ENCODE results near the gene CSMD2. TPM values are rescaled to one million over a fixed set of nuclear protein-coding genes. Genes with fewer than 3 reads are reported as not detected.

The CSMD2 gene
- total RNA-seq, 8 experiments from 2014 or later, result 0.32 to 50.0 (median 1.2) TPM

GRCh38 chr1:33972676-33973395 lies 192.2 kb downstream of the CSMD2 start:
- WGBS, 10 experiments, result 17 to 88% (median 66%) methylated on average over 1 to 9 of the region's 10 CpGs; no CpG with 5 or more reads in 2 of the 10 experiments
- Histone ChIP-seq H3K27ac (no peak overlapping the region), H3K4me3 (no peak overlapping the region), H3K4me1 (replicated peaks in 1 of 2) (peaks cover 0 to 21% of the 10 kb centered on the region in 2 donors)
- in situ Hi-C loops (cut with MboI; ENCODE audit: low pct_unique_long_range_greater_than_20kb in 2 of 9, low sequenced_read_pairs in 9 of 9, unreplicated experiment in 9 of 9), result no loop called here
- ATAC-seq (replicated peaks in 6 of 8), result peak in 1 of 8 experiments; percentile 48

GRCh38 chr1:33971913-33972312 lies 193.1 kb downstream of the CSMD2 start:
- H3K27ac ChIP-seq, result no peak overlapping the region
- ATAC-seq (replicated peaks in 6 of 8), result peak in 3 of 8 experiments; percentile 35 to 46 (median 46)
- WGBS, 10 experiments, result 70 to 88% (median 78%) methylated on average over 3 to 7 of the region's 7 CpGs; no CpG with 5 or more reads in 5 of the 10 experiments
- H3K4me1 ChIP-seq (replicated peaks in 1 of 2), result peaks cover 0 to 21% of the 10 kb centered on the region in 2 donors
- in situ Hi-C loops (cut with MboI; ENCODE audit: low pct_unique_long_range_greater_than_20kb in 2 of 9, low sequenced_read_pairs in 9 of 9, unreplicated experiment in 9 of 9), result no loop called here
- H3K4me3 ChIP-seq, result no peak overlapping the region

- Histone ChIP-seq H3K4me3 (no peak overlapping the region), H3K27ac (no peak overlapping the region), H3K4me1 (replicated peaks in 1 of 2) (peaks cover 0 to 21% of the 10 kb centered on the region in 2 donors)
- in situ Hi-C loops (cut with MboI; ENCODE audit: low pct_unique_long_range_greater_than_20kb in 2 of 9, low sequenced_read_pairs in 9 of 9, unreplicated experiment in 9 of 9), result no loop called here
- WGBS, 10 experiments, result 30 to 100% (median 84%) methylated on average over 1 to 8 of the region's 17 CpGs; no CpG with 5 or more reads in 1 of the 10 experiments
- peak in 4 of 8 experiments; percentile 10 to 28 (median 22) for ATAC-seq (replicated peaks in 6 of 8)
Measured at GRCh38 chr1:33971018-33971710, 193.9 kb downstream of the CSMD2 start.

- in situ Hi-C loops (cut with MboI; ENCODE audit: low pct_unique_long_range_greater_than_20kb in 2 of 9, low sequenced_read_pairs in 9 of 9, unreplicated experiment in 9 of 9), result no loop called here
- WGBS, 10 experiments, result 65 to 93% (median 77%) methylated on average over 2 to 4 of the region's 5 CpGs; no CpG with 5 or more reads in 6 of the 10 experiments
- ATAC-seq (replicated peaks in 6 of 8), result no peak
- Histone ChIP-seq H3K4me3 (no peak overlapping the region), H3K4me1 (replicated peaks in 1 of 2) (peaks cover 0 to 21% of the 10 kb centered on the region in 2 donors), H3K27ac (no peak overlapping the region)
Measured at GRCh38 chr1:33970148-33970825, 194.7 kb downstream of the CSMD2 start.

- 18 to 93% (median 61%) methylated on average over 2 to 12 of the region's 12 CpGs; no CpG with 5 or more reads in 1 of the 10 experiments for WGBS, 10 experiments
- ATAC-seq (replicated peaks in 6 of 8), result peak in 5 of 8 experiments; percentile 56 to 89 (median 77)
- in situ Hi-C loops (cut with MboI; ENCODE audit: low pct_unique_long_range_greater_than_20kb in 2 of 9, low sequenced_read_pairs in 9 of 9, unreplicated experiment in 9 of 9), result no loop called here
- H3K27ac ChIP-seq, result no peak overlapping the region
- no peak overlapping the region for H3K4me3 ChIP-seq
- H3K4me1 ChIP-seq (replicated peaks in 1 of 2), result peaks cover 0 to 6% of the 10 kb centered on the region in 2 donors
Measured at GRCh38 chr1:33966346-33967141, 198.5 kb downstream of the CSMD2 start.

DNA sequence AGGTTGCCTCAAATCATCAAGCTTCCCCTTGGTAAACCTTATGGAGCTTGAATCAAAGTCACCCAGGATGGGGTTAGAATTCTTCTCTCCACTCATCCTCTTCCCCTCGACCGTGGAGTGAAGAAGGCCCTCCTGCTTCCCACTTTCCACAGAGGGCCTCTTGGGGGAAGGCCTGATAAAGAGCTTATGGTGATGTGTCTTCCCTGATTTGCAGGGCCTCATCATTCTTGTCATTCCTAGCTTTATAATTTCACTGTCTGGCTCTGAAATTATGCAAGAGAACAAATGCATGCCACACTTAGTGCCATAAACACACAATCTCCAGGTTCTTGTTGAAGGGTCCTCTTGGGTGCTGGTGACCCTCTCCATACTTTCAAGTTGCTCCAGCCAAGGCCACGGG lies 199.9 kb downstream of the CSMD2 start:
- WGBS, 10 experiments, result 66 to 100% (median 80%) methylated on average over 1 to 3 of the region's 3 CpGs; no CpG with 5 or more reads in 3 of the 10 experiments
- no peak overlapping the region for H3K4me3 ChIP-seq
- H3K4me1 ChIP-seq (replicated peaks in 1 of 2), result no peaks in the 10 kb centered on the region
- in situ Hi-C loops (cut with MboI; ENCODE audit: low pct_unique_long_range_greater_than_20kb in 2 of 9, low sequenced_read_pairs in 9 of 9, unreplicated experiment in 9 of 9), result no loop called here
- no peak for ATAC-seq (replicated peaks in 6 of 8)
- H3K27ac ChIP-seq, result no peak overlapping the region

DNA sequence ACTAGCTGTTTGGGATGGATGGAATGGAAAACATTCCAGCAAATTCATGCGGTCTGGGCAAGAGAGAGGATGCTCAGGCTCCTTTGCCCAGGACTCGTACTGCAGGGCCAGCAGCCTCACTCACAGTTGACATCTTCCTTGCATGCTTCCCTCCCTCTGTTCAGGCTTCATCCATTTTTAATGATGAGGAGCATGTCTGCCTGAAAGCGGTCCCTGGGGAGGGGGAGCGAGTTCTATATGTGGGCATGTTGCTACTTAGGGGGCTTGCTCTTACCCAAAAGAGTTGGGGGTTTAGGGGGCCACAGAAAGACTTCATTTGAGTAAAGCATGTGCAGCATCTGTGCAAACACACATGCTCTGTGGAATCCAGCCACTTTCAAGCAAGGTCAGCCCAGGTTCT lies 203.0 kb downstream of the CSMD2 start:
- no peak for ATAC-seq (replicated peaks in 6 of 8)
- WGBS, 10 experiments, result 80 to 95% (median 90%) methylated on average over 1 to 4 of the region's 4 CpGs; no CpG with 5 or more reads in 5 of the 10 experiments
- in situ Hi-C loops (cut with MboI; ENCODE audit: low pct_unique_long_range_greater_than_20kb in 2 of 9, low sequenced_read_pairs in 9 of 9, unreplicated experiment in 9 of 9), result no loop called here
- Histone ChIP-seq H3K4me3 (no peak overlapping the region), H3K4me1 (replicated peaks in 1 of 2) (no peaks in the 10 kb centered on the region), H3K27ac (no peak overlapping the region)

- in situ Hi-C loops (cut with MboI; ENCODE audit: low pct_unique_long_range_greater_than_20kb in 2 of 9, low sequenced_read_pairs in 9 of 9, unreplicated experiment in 9 of 9), result no loop called here
- no peak for ATAC-seq (replicated peaks in 6 of 8)
- 72 to 100% (median 89%) methylated on average over 1 to 6 of the region's 9 CpGs; no CpG with 5 or more reads in 3 of the 10 experiments for WGBS, 10 experiments
Measured at GRCh38 chr1:33960188-33960895, 204.7 kb downstream of the CSMD2 start.

DNA sequence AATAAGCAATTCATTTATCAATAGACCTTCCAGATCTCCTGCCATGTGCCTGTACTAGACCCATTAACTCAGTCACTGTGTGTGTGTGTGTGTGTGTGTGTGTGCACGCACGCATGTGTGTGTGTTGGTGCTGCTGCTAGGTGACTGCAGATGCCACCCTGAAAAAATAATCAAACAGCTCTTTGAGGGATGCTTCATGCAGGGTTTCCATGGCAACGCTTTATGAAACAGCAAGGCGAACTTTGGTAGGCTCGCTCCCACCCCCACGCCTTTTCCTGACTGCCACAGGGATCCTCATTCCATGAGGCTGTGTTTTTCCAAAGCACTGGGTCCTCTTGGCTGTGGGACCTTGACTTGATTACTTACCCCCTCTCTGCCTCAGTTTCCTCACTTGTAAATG lies 207.2 kb downstream of the CSMD2 start:
- Histone ChIP-seq H3K4me1 (replicated peaks in 1 of 2) (no peaks in the 10 kb centered on the region), H3K27ac (no peak overlapping the region), H3K4me3 (no peak overlapping the region)
- ATAC-seq (replicated peaks in 6 of 8), result peak in 5 of 8 experiments; percentile 30 to 85 (median 71)
- in situ Hi-C loops (cut with MboI; ENCODE audit: low pct_unique_long_range_greater_than_20kb in 2 of 9, low sequenced_read_pairs in 9 of 9, unreplicated experiment in 9 of 9), result no loop called here
- 29 to 100% (median 95%) methylated on average over 1 to 4 of the region's 6 CpGs; no CpG with 5 or more reads in 4 of the 10 experiments for WGBS, 10 experiments

More at GRCh38 chr1:33960188-33960895, 204.7 kb downstream of the CSMD2 start:
- Histone ChIP-seq H3K27ac (no peak overlapping the region), H3K4me1 (replicated peaks in 1 of 2) (no peaks in the 10 kb centered on the region), H3K4me3 (no peak overlapping the region)

DNA sequence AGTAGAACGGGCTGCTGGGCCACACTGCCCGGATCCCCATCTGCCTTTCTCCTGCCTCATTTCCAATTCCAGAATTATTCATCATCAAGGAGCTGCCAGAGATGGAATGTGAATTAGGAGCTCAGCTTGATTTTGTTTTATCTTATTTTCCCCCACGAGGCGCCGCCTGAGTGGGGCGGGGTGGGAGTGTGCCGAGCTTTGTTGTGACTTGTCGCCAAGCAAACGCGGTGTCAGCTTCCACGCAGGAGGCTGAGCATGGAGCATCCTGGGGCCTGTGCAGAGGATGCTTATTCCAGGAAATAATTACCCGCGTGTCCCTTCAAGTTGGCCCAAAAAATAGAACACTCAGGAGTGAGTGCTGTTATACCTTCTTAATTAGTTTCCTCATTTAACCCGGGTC lies 209.9 kb downstream of the CSMD2 start:
- Histone ChIP-seq H3K27ac (no peak overlapping the region), H3K4me3 (no peak overlapping the region), H3K4me1 (replicated peaks in 1 of 2) (no peaks in the 10 kb centered on the region)
- WGBS, 10 experiments, result 71 to 100% (median 85%) methylated on average over 1 to 14 of the region's 14 CpGs; no CpG with 5 or more reads in 1 of the 10 experiments
- no peak for ATAC-seq (replicated peaks in 6 of 8)
- in situ Hi-C loops (cut with MboI; ENCODE audit: low pct_unique_long_range_greater_than_20kb in 2 of 9, low sequenced_read_pairs in 9 of 9, unreplicated experiment in 9 of 9), result no loop called here

GRCh38 chr1:33949570-33949969 lies 215.5 kb downstream of the CSMD2 start:
- WGBS, 10 experiments, result 50 to 100% (median 83%) methylated on average over 1 to 2 of the region's 2 CpGs; no CpG with 5 or more reads in 4 of the 10 experiments
- Histone ChIP-seq H3K27ac (no peak overlapping the region), H3K4me1 (replicated peaks in 1 of 2) (no peaks in the 10 kb centered on the region), H3K4me3 (no peak overlapping the region)
- in situ Hi-C loops (cut with MboI; ENCODE audit: low pct_unique_long_range_greater_than_20kb in 2 of 9, low sequenced_read_pairs in 9 of 9, unreplicated experiment in 9 of 9), result no loop called here
- no peak for ATAC-seq (replicated peaks in 6 of 8)

DNA sequence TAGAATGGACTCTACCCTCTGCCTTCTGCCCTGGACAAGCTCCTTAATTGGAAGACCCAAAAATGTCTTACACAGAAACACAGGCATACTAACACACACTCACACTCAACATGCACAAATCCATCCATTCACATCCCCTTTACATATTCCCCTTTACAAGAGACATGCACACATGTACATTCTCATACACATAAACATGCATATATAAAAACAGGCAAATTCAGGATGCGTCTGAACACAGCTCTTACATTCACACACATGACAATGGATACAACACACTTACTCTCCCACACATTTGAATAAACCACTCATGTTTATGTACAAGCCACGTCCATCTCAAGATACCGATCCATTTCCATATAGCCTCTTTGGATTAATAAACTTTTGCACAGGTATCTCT lies 216.7 kb downstream of the CSMD2 start:
- in situ Hi-C loops (cut with MboI; ENCODE audit: low pct_unique_long_range_greater_than_20kb in 2 of 9, low sequenced_read_pairs in 9 of 9, unreplicated experiment in 9 of 9), result no loop called here
- WGBS, 10 experiments, result 14 to 100% (median 83%) methylated on average over 1 to 3 of the region's 3 CpGs; no CpG with 5 or more reads in 4 of the 10 experiments
- ATAC-seq (replicated peaks in 6 of 8), result peak in 3 of 8 experiments; percentile 24 to 67 (median 54)

More for the DNA sequence above, 216.7 kb downstream of the CSMD2 start:
- no peaks in the 10 kb centered on the region for H3K4me1 ChIP-seq (replicated peaks in 1 of 2)
- H3K4me3 ChIP-seq, result no peak overlapping the region
- H3K27ac ChIP-seq, result no peak overlapping the region

Data from motor neuron (in vitro differentiated cells).